GM12878 (cell line): ENCODE data around the gene ZNF888. TPM values are rescaled to one million over a fixed set of nuclear protein-coding genes. Genes with fewer than 3 reads are reported as not detected.

Experiments used
- ATAC-seq: fragments of 200-7000 bp; cut with Tn5 transposase; 3 replicates; pipeline ENCODE4 v1.9.1; 2020; ENCODE audit warnings: mild to moderate bottlenecking, moderate library complexity
- BruUV-seq: library from RNA; stranded (reverse); fragments of 400-500 nt; replicated peaks from 2 replicates; lab custom pipeline; 2021; lab: Mats Ljungman, UMichigan
- CTCF ChIA-PET: fragments of 300-600 bp; sonication (Branson Sonifier 250); formaldehyde crosslinking; extraction: SDS; loops from one replicate; lab custom pipeline; 2021; ENCODE audit warnings: inconsistent platforms; lab: Yijun Ruan, JAX
- POLR2A ChIA-PET: fragments of 350-600 bp; formaldehyde crosslinking; extraction: SDS; loops from one replicate; lab custom pipeline; 2021; ENCODE audit warnings: inconsistent platforms; lab: Charles Lee
- RAD21 ChIA-PET: fragments of 300-600 bp; sonication (Branson Sonifier 250); formaldehyde crosslinking; loops from one replicate; lab custom pipeline; 2023; ENCODE audit warnings: antibody characterized with exemption; ENCODE audit not compliant: unreplicated experiment; lab: Charles Lee
- SMC1A ChIA-PET: fragments of 300-600 bp; sonication (Branson Sonifier 250); formaldehyde crosslinking; loops from one replicate; lab custom pipeline; 2023; ENCODE audit not compliant: unreplicated experiment, uncharacterized antibody; lab: Charles Lee
- DNase-seq: peaks from one replicate; pipeline ENCODE4 v3.0.0-alpha.2; 2011; ENCODE audit warnings: low read depth, low spot score
- FAIRE-seq: peaks from 3 replicates; lab custom pipeline; 2011; peaks lifted over from hg19 to GRCh38; lab: Jason Lieb, UNC
- H2AFZ ChIP-seq: 2 replicates; pipeline ENCODE4 v1.6.0; 2011; ENCODE audit warnings: low read depth, low read length, control low read depth; ENCODE audit not compliant: control insufficient read depth
- H3K27ac ChIP-seq: 2 replicates; pipeline ENCODE4 v1.5.1; 2011; ENCODE audit warnings: control low read depth; ENCODE audit not compliant: control insufficient read depth, insufficient read depth
- H3K27me3 ChIP-seq, 2 experiments: replicated peaks in 1 of 2; 2 replicates each; pipeline versions ENCODE4 v1.6.0 to v1.6.1; 2011; ENCODE audit warnings: low read length in 1 of 2; ENCODE audit not compliant: control insufficient read depth in 2 of 2, insufficient read depth in 2 of 2
- H3K36me3 ChIP-seq, 2 experiments: 2 replicates each; pipeline ENCODE4 v1.5.1; 2011; ENCODE audit warnings: low read length in 1 of 2; ENCODE audit not compliant: control insufficient read depth in 2 of 2, insufficient read depth in 2 of 2
- H3K4me1 ChIP-seq: 2 replicates; pipeline ENCODE4 v1.6.1; 2011; ENCODE audit warnings: mild to moderate bottlenecking, low read length, moderate library complexity, mixed read lengths; ENCODE audit not compliant: control insufficient read depth, insufficient read depth
- H3K4me2 ChIP-seq: 2 replicates; pipeline ENCODE4 v1.6.0; 2011; ENCODE audit warnings: control low read depth; ENCODE audit not compliant: control insufficient read depth, insufficient read depth
- H3K4me3 ChIP-seq: fragments of 200-600 bp; sonication (generic); 2 replicates; pipeline ENCODE4 v1.5.1; 2016
- H3K79me2 ChIP-seq: 2 replicates; pipeline ENCODE4 v1.6.0; 2011; ENCODE audit warnings: low read length; ENCODE audit not compliant: control insufficient read depth, insufficient read depth
- H3K9ac ChIP-seq: 2 replicates; pipeline ENCODE4 v1.8.0; 2011; ENCODE audit warnings: low read length, control low read depth, mixed read lengths; ENCODE audit not compliant: control insufficient read depth, insufficient read depth
- H3K9me3 ChIP-seq: replicated peaks from 3 replicates; pipeline ENCODE4 v1.5.1; 2011; ENCODE audit warnings: mild to moderate bottlenecking, low read length; ENCODE audit not compliant: control insufficient read depth, insufficient read depth
- H4K20me1 ChIP-seq: 2 replicates; pipeline ENCODE4 v1.6.0; 2011; ENCODE audit not compliant: control insufficient read depth, insufficient read depth
- ELK1 ChIP-seq: IDR thresholded peaks from 2 replicates; pipeline ENCODE4 v1.6.1; 2012; ENCODE audit warnings: low read depth, low read length, improper control_type of control experiment
- EZH2 ChIP-seq: IDR thresholded peaks from 2 replicates; pipeline ENCODE4 v1.6.1; 2012; ENCODE audit warnings: low read depth, mild to moderate bottlenecking, control low read depth, inconsistent platforms, low read length, borderline replicate concordance; ENCODE audit not compliant: control insufficient read depth
- IRF5 ChIP-seq: fragments of 450-650 bp; IDR thresholded peaks from 2 replicates; pipeline ENCODE4 v1.6.1; 2017; ENCODE audit warnings: borderline replicate concordance
- JUND ChIP-seq: IDR thresholded peaks from 2 replicates; pipeline ENCODE4 v1.6.1; 2012; ENCODE audit warnings: low read depth, mild to moderate bottlenecking, low read length, improper control_type of control experiment, moderate library complexity
- MTA2 ChIP-seq: fragments of 450-650 bp; IDR thresholded peaks from 2 replicates; pipeline ENCODE4 v1.6.1; 2016; ENCODE audit warnings: low read depth, mild to moderate bottlenecking, moderate library complexity
- MXI1 ChIP-seq: fragments of 150-350 bp; IDR thresholded peaks from 2 replicates; pipeline ENCODE4 v1.6.1; 2011; ENCODE audit warnings: low read depth, mild to moderate bottlenecking, inconsistent platforms, low read length, improper control_type of control experiment
- NKRF ChIP-seq: fragments of 450-650 bp; conservative IDR thresholded peaks from 2 replicates; pipeline ENCODE4 v1.6.1; 2017; ENCODE audit warnings: mild to moderate bottlenecking, moderate library complexity
- POLR2A ChIP-seq: IDR thresholded peaks from 2 replicates; pipeline ENCODE4 v1.6.1; 2011; ENCODE audit warnings: low read depth, mild to moderate bottlenecking, low read length
- RAD51 ChIP-seq: fragments of 450-650 bp; IDR thresholded peaks from 2 replicates; pipeline ENCODE4 v1.6.1; 2016; ENCODE audit warnings: moderate library complexity, mild to moderate bottlenecking, inconsistent platforms
- SKIL ChIP-seq: fragments of 450-650 bp; IDR thresholded peaks from 2 replicates; pipeline ENCODE4 v1.6.1; 2017; ENCODE audit warnings: mild to moderate bottlenecking, low read depth, inconsistent platforms; ENCODE audit not compliant: poor library complexity, severe bottlenecking
- SMAD1 ChIP-seq: fragments of 450-650 bp; IDR thresholded peaks from 2 replicates; pipeline ENCODE4 v1.6.1; 2018; ENCODE audit warnings: mild to moderate bottlenecking, low read depth; ENCODE audit not compliant: partially characterized antibody
- STAT3 ChIP-seq: IDR thresholded peaks from 2 replicates; pipeline ENCODE4 v1.6.1; 2011; ENCODE audit warnings: low read depth, low read length, improper control_type of control experiment
- ZBTB4 ChIP-seq: fragments of 450-650 bp; formaldehyde crosslinking; IDR thresholded peaks from 2 replicates; pipeline ENCODE4 v1.4.0; 2022; ENCODE audit warnings: mild to moderate bottlenecking, moderate library complexity
- ZNF622 ChIP-seq: fragments of 450-650 bp; IDR thresholded peaks from 2 replicates; pipeline ENCODE4 v1.6.1; 2017; ENCODE audit warnings: mild to moderate bottlenecking, inconsistent platforms
- ZZZ3 ChIP-seq: IDR thresholded peaks from 2 replicates; pipeline ENCODE4 v1.6.1; 2011; ENCODE audit warnings: low read depth; ENCODE audit not compliant: control insufficient read depth, insufficient read length
- WGBS: methylation state at CpG from one replicate; pipeline ENCODE4 v1.1.6; 2016; ENCODE audit warnings: low lambda C conversion rate; ENCODE audit not compliant: insufficient replicate concordance, insufficient coverage; ENCODE audit errors: missing lambda C conversion rate; 5-methylcytosine and 5-hydroxymethylcytosine counted together
- in situ Hi-C: fragments of 300-500 bp; cut with MboI; formaldehyde crosslinking; loops from 9 replicates; pipeline ENCODE4 v1.14.3; 2018; ENCODE audit warnings: mixed read lengths
- intact Hi-C: fragments of 100-400 bp; cut with micrococcal nuclease; formaldehyde crosslinking; loops from one replicate; pipeline ENCODE4 v1.14.2; 2022; ENCODE audit not compliant: unreplicated experiment
- polyA plus RNA-seq, 11 experiments: library from polyadenylated mRNA; depleted of rRNA in 4 of 11; unstranded in 6 of 11; stranded (reverse) in 5 of 11; fragments of >200 nt; fragmentation: Nextera tagmentation in 4 of 11; fragmentation: Illumina TruSeq in 1 of 11; extraction: Ambion mirVana in 4 of 11; extraction: Trizol in 1 of 11; gene quantifications; 1 replicate in 1 of 11; 2 replicates in 10 of 11; pipeline versions ENCODE4 v1.2.1 to v1.2.3, GENCODE V29; 2011 to 2016; ENCODE audit warnings: inconsistent platforms in 2 of 11, missing spikeins in 2 of 11, low read depth in 1 of 11
- total RNA-seq, 4 experiments: library from RNA; depleted of rRNA in 3 of 4; stranded (reverse); fragments of >200 nt in 3 of 4; fragmentation: Illumina TruSeq in 1 of 4; extraction: Trizol in 1 of 4; gene quantifications; 2 replicates each; pipeline versions ENCODE4 v1.2.1 to v1.2.3, GENCODE V29; 2013 to 2021

The ZNF888 gene
- total and polyA plus RNA-seq, 10 of the 15 experiments (the other 5 are each of a cell fraction or from before 2014, with no cell fraction given): 0.26 to 4.3 (median 2.7) TPM

GRCh38 chr19:52871466-52871865 is 51.8 kb downstream of the ZNF888 start:
- Histone ChIP-seq H3K4me2 (no peak overlapping the region), H3K79me2 (no peaks in the 10 kb centered on the region), H3K4me3 (no peak overlapping the region), H4K20me1 (no peaks in the 10 kb centered on the region), H3K36me3 (no peaks in the 10 kb centered on the region), H3K9me3 (no peaks in the 10 kb centered on the region; the same call in 2 of the 3 replicates), H3K4me1 (no peaks in the 10 kb centered on the region), H3K27ac (no peak overlapping the region), H3K27me3 (no peaks in the 10 kb centered on the region), H2AFZ (no peak overlapping the region), H3K9ac (no peak overlapping the region)
- SMC1A ChIA-PET: no interaction called here
- CTCF ChIA-PET: interaction anchor here (0.7 kb wide), 1 partner anchor 13 kb away, joined by 3 read pairs; no protein-coding TSS in a partner anchor
- WGBS: 53% methylated on average over 3 of the region's 3 CpGs
- RAD21 ChIA-PET: no interaction called here
- FAIRE-seq (no peak), ATAC-seq (no peak), DNase-seq (no peak)
- BruUV-seq: no TSS peak
- in situ Hi-C loops (no loop called here), intact Hi-C loops (no loop called here)
- POLR2A ChIA-PET: no interaction called here
- TF ChIP-seq MXI1 (no peak), RAD51 (no peak), ZBTB4 (CRISPR knock-in tag) (no peak), NKRF (no peak), ZNF622 (no peak), POLR2A (no peak), IRF5 (no peak), SMAD1 (no peak), EZH2 (no peak), STAT3 (no peak), MTA2 (no peak), ZZZ3 (no peak), JUND (no peak), SKIL (no peak), ELK1 (no peak)
